HepG2 (cell line): ENCODE results near the gene KRT36.

Source experiments
- CHCHD3 ChIP-seq: sonication (generic); formaldehyde crosslinking; IDR thresholded peaks from 2 replicates; pipeline ENCODE4 v1.8.0; 2022; ENCODE audit warnings: mild to moderate bottlenecking, missing genetic modification reagents, moderate library complexity
- PHF8 ChIP-seq: sonication (generic); formaldehyde crosslinking; IDR thresholded peaks from 2 replicates; pipeline ENCODE4 v1.5.0; 2020; ENCODE audit warnings: missing genetic modification reagents
- SRSF9 ChIP-seq: fragments of 200-400 bp; formaldehyde crosslinking; IDR thresholded peaks from 2 replicates; pipeline ENCODE4 v1.6.1; 2018; ENCODE audit warnings: borderline replicate concordance, mild to moderate bottlenecking, low read depth, low read length; ENCODE audit not compliant: insufficient read depth, poor library complexity, severe bottlenecking
- ZNF274 ChIP-seq: sonication (generic); formaldehyde crosslinking; IDR thresholded peaks from 2 replicates; pipeline ENCODE4 v1.5.1; 2020; ENCODE audit warnings: mild to moderate bottlenecking, missing genetic modification reagents
- ZNF670 ChIP-seq: sonication (generic); formaldehyde crosslinking; IDR thresholded peaks from 2 replicates; pipeline ENCODE4 v1.8.0; 2022; ENCODE audit warnings: mild to moderate bottlenecking, missing genetic modification reagents, borderline replicate concordance
- ZSCAN9 ChIP-seq: IDR thresholded peaks from 2 replicates; pipeline ENCODE4 v1.6.1; 2016; ENCODE audit warnings: borderline replicate concordance
- TF ChIP-seq, protein P1 (sequence below): sonication (generic); formaldehyde crosslinking; IDR thresholded peaks from 2 replicates; pipeline ENCODE4 v1.5.0; 2020; ENCODE audit warnings: mild to moderate bottlenecking, missing genetic modification reagents, moderate library complexity

DNA sequence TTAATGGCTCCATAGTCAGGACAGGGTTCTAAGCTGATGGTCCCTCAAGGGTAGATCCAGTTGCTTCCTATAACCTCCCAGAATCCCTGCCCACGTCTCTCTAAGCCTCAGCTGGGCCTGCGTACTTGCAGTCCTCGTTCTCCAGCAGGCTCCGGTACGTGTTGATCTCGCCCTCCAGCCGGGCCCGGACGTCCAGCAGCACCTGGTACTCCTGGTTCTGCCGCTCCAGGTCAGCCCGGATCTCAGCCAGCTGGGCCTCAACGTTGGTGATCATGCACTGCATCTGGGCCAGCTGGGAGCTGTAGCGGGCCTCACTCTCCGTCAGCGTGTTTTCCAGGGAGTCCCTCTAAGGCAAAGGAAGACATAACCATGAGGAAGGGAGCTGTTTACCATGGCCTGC, 27.0 kb downstream of the KRT36 start:
- TF ChIP-seq CHCHD3 (CRISPR knock-in tag) (no peak), SRSF9 (no peak), ZNF274 (CRISPR knock-in tag) (no peak), ZSCAN9 (CRISPR knock-in tag) (no peak), ZNF670 (no peak), PHF8 (no peak)
- TF ChIP-seq, protein P1, sequence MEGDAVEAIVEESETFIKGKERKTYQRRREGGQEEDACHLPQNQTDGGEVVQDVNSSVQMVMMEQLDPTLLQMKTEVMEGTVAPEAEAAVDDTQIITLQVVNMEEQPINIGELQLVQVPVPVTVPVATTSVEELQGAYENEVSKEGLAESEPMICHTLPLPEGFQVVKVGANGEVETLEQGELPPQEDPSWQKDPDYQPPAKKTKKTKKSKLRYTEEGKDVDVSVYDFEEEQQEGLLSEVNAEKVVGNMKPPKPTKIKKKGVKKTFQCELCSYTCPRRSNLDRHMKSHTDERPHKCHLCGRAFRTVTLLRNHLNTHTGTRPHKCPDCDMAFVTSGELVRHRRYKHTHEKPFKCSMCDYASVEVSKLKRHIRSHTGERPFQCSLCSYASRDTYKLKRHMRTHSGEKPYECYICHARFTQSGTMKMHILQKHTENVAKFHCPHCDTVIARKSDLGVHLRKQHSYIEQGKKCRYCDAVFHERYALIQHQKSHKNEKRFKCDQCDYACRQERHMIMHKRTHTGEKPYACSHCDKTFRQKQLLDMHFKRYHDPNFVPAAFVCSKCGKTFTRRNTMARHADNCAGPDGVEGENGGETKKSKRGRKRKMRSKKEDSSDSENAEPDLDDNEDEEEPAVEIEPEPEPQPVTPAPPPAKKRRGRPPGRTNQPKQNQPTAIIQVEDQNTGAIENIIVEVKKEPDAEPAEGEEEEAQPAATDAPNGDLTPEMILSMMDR (CRISPR knock-in tag) = no peak
